ENCODE results near the gene CAPN10.
"Not testable (repeated sequence)": the region's sequence is repeated elsewhere in the genome, so short reads cannot be mapped to it uniquely, and the experiment has no call there.

CAPN10 gene

DNA sequence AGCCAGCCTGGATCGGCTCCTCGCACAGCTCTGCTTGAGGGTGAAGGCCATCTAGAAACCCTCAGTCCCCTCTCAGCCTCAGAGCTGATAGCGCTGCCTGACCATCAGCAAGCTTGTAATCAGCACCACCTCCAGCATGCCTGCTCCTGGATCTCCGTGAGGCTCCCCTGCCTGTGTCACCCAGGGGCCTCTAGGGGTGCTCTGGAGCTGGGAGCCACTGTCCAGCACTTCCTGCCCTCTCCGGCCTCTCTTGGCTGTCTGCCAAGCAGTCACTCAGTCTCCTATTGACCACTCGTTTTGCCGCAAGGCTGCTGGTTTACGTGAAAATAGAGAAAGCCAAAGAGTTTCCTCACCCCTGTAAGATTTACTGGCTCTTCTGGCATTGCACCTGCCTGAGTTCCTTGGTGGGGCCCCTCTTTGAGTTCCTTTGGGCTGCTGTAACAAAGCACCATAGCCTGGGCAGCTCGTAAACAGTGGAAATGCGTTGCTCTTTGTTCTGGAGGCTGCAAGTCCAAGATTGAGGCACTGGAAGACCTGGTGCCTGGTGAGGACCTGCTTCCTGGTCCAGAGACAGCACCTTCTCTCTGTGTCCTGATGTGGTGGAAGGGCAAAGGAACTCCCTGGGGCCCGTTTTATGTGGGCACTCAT lies 17.9 kb downstream of the CAPN10 start:
- DNase-seq: no peak

DNA sequence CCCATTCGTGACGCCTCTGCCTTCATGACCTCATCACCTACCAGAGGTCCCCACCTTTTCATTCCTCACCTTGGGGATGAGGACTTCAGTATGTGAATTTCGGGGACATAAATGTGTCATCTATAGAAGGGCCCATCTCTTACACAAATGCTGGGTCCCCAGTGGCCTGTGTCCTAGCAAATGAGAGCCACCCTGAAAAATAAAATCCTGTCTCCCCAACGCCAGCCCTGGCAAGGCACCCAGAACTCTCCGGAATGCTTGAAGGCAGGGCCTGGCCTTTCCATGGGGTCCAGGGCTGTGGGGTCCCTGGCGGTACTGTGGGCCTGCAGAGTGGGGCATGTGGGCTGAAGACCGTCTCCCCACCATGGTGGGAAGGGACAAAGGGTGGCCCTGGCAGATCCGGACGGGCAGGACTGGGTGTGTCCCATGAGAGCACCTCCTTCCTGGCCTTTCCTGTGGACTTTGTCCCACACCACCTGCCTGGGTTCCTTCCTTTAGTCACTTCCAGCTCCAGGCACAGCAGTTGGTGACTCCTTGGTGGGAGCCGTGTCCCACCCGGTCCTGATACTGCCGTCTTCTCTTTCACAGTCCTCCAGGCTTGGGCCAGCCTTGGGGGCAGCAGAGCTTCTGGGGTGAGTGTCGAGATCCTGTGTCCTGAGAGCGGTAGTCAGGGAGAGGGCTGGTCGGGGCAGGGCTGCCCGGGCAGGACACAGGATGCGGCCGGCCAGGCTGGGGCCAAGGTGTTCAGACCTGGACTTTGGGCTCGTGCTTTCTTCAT lies 18.6 kb downstream of the CAPN10 start:
- no peak for DNase-seq

DNA sequence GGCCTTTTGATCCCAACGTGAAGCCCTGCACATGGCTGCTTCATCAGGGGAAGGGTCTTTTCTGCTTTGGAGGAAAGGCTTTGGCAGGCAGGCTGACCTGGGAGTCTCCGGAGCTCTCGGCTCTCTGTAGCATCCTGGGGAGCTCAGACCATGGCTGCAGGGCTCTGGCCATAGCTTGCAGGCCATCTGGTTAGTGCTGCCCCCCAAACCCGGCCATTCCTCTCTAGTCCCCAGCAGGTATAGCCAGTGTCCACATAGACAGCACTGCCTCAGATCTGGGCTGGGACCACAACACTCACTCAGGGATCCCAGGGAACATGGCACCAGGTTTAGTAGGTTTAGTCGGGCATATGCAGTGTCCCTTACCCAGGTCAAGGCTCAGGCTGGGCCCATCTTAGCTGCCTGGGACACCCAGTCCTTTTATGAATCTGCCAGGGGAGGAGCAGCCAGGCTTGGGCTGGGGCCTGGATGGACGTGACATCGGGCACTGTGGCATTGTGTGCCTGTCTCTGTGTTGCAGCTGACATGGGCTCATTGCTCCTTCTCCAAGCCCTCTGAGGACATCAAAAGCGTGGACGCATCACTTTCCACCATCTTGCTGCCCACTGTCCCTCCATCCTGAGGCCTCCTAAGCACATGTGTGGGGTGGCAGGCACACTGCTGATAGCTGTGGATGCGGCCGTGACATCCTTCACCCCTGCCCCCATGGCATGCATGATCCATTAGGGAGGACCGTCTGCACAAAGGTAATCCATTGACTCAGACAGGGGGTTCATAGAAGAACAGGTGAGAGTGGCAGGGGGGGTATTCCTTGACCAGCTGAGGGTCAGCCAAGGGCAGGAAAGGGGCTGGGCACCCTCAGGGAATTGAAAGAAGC lies 19.6 kb downstream of the CAPN10 start:
- no peak for DNase-seq

DNA sequence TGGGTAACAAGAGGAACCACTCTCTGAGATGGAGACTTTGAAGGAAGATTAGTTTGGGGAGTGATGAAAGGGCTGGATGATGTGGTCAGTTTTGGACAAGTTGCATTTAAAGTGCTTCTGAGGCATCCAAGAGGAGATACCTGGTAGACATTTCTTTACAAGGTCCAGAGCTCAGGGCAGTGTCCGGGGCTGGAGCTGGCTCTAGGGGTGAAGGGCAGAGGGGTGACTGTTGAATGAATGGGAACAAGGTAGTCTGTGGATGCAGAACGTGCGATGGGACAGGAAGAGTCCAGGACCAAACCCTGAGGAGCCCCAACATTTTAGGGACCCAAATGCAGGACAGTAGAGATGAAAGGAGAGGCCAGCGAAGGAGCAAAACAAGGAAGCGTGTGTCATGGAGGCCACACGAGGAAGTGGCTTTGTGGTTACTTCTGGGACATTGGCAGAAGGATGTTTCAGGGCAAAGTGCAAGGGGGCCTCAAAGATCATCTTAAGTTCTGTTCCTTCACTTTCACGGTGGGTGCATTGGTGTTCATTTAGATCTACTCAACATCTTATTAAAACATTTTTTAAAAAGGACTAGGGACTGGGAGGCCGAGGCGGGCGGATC lies 25.2 kb downstream of the CAPN10 start:
- DNase-seq: no peak

DNA sequence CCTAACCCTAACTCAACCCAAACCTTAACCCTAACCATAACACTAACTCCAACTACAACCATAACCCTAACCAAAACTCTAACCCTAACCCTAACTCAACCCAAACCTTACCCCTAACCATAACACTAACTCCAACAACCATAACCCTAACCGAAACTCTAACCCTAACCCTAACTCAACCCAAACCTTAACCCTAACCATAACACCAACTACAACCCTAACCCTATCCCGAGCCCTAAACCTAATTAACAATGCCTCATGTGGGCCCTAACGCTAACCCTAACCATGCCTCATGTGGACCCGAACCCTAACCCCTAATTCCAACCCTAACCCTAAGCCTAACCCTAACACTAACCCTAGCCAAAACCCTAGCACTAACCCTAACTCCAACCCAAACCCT lies 27.2 kb downstream of the CAPN10 start:
- no peak for DNase-seq

DNA sequence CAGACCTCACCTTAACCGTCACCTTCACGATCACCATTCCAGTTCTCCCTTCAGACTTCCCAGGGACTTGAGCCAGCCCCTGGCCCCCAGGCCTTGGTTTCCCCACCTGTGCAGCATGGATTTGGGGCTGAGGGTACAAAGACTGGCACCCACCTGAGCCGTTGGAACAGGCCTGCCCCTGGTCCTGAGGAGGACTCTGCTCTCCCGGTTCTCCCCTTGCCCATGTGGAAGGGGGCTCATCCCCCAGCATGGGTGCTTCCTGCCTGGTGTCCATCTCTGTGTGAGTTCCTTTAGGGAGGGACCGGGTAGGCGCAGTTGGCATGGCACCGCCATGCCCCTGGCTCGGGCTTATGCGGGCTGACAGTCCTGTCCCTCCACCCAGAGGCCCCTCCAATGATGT lies 27.9 kb downstream of the CAPN10 start:
- no peak for DNase-seq

DNA sequence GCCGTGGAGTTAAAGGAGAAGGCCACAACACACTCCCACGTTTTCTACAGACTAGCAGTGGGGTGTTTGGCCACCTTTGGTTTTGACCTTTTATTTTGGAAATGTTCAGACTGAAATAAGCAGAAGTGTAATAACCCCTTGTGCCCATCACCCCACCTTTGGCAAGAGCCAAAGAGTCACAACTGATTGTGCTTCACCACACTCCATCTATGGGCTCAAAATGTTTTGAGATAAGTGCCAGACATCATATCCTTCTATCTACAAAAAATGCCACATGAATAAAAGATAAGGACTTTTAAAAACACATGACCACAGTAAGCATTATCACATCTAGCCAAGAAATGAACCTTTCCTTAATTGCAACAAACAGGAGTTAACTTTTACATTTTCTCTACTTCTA lies 28.9 kb downstream of the CAPN10 start:
- no peak for DNase-seq

DNA sequence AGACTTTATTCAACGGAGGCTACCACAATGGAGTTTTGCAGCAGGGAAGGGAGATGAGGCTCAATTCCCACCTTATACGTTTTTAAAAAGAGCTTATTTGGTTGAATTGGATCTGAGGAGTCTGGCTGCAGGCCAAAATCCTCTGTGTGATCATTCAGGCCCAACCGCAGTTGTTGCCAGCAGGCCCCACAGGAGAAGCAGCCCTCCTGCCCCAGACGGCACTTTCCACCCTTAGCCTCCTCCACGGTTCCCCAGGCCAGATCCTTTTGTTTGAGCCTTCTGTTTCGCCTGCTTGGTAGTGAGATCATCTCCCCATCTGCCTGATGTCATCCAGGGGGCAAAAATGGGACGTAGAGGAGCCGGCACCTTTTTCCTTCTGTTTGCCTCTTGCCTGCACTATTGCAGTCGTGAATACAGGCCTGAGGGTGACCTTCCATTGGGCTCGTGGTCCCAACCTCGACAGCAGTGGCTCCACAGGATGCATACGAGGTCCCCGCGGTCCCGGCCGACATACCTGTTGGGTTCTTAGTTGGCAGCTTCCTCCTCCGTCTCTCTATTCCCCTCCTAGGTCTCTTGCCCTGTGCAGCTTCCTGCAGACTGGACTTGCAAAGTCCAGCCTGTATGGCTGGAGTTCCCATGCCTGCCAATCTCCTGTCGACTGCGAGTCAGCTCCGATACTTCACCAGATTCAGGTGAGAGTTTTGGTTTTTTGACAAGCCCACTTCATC lies 29.4 kb downstream of the CAPN10 start:
- DNase-seq: no peak

DNA sequence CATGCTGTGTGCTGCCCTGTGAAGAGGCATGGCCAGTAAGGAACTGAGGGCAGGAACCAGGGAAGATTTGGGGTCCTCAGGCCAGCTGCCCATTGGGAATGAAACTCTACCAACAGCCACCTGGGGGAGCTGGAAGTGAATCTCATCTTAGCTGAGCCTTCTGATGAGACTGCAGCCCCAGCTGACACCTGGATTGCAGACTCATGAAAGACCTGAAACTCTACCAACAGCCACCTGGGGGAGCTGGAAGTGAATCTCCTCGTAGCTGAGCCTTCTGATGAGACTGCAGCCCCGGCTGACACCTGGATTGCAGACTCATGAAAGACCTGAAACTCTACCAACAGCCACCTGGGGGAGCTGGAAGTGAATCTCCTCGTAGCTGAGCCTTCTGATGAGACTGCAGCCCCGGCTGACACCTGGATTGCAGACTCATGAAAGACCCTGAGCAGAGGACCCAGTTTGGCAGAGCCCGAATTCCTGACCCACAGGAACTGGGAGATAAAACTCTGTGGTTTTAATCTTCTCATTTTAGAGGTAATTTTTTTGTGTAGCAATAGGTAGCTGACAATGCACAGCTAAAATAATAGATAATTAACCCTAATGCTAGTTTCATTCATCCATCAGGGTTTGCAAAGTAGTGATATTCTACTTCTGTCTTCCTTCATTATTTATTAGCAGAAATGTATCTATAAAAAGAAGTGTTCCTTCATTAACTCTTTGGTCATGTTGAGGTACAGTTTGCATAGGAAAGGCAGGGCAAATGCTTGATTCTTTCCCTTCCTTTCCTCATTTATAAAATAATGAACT lies 30.5 kb downstream of the CAPN10 start:
- DNase-seq: not testable (repeated sequence)

DNA sequence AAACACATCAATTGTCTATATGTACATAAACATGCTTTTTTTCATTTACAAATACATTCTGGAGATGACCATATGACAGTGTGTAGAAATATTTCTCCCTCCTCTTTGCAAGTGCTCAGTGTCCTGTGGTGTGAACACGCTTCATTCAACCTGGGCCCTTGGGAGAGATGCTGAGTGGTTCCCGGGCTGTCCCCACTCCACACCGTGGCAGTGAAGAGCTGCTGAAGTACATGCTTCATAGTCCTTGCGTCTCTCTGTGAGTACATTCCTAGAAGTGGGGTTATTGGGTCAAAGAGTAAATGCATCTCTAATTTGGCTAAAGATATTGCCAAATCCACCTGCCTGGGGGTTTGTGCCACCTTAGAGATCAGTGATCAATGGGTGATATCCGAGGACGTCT lies 32.2 kb downstream of the CAPN10 start:
- no peak for DNase-seq

DNA sequence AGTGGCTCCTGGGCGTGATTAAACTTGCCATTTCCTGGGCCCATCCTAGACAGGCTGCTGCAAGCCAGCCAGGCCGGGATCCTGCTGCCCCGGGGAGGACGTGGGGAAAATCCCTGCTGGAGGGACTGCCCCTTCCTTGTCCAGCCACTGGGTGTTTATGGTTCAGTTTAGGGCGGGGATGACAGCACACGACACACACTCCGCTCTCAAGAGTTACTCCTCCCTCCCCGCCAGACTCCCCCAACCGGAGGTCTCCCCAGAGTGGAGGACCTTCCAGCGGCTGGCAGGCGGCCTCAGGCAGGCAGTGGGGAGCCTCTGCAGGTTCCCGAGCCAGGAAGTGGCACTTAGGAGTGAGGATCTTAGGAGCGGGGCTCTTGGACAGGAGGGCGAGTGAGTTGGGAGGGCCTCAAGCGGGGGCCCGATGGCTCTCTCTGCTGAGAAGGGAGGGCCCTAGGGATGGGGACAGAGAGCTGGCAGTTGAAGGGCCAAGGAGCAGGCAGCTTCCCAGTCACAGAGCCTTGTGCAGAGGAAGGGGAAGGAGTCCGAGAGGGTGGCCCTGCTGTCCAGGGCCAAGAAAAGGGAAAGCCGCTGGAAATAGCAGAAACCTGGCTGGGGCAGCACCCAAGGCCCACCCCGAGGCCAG lies 33.1 kb downstream of the CAPN10 start:
- no peak for DNase-seq

DNA sequence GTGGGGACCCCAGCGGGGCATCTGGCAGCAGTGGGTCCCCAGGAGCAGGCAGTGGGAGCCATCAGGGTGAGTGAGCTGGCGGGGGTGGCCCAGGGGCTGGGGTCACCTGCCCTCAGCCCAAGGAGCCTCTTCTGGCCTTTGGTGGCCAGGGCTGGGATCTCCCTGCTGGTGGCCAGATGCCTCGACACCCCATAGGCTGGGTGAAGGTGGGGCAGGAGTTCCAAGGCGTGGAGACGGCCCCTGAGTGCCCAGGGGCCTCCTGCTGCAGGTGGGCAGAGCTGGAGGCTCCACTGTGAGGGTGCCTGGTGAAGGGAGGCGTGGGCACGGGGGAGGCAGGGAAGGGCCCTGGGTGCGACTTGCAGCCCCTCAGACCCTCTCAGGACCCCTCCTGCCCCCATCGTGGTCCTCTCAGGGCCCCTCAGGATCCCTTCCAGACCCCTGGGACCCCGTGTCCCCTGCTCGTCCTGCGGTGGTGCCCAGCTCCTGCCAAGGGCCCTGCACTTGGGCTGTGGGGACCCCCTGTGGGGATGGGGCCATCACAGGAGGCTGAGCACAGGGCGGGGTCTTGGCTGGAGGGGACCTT lies 33.7 kb downstream of the CAPN10 start:
- no peak for DNase-seq

DNA sequence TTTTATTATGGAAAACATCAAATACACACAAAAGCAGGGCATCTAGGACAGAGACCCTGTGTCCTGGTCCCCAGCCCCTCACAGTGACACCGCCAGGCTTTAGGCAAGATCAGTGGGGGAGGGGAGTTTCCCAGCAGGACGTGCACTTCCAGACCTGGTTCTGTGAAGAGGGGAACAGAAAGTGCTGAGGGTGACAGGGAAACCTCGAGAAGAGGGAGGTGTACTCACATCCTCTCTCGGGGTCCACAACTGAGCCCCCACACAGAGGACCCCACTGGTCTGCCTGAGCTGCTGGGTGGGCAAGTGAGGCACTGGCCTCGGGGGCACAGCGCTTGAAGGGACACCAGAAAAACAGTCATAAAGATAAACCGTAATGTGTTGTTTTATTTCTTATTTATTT lies 34.3 kb downstream of the CAPN10 start:
- DNase-seq: no peak

DNA sequence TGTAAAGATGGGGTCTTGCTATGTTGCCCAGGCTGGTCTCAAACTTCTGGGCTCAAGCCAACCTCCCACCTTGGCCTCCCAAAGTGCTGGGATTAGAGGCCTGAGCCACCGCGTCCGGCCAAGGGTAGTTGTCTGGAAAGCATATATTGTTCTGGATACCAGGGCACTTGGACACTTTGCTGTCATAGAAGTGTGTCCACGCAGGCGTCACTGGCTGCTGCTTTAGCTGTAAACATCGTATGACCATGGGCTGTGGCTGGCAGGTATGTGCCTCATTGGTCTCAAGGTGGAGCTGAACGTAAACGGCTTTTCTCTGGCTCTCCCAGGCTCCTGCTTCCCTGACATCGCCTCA lies 35.5 kb downstream of the CAPN10 start:
- DNase-seq: no peak

DNA sequence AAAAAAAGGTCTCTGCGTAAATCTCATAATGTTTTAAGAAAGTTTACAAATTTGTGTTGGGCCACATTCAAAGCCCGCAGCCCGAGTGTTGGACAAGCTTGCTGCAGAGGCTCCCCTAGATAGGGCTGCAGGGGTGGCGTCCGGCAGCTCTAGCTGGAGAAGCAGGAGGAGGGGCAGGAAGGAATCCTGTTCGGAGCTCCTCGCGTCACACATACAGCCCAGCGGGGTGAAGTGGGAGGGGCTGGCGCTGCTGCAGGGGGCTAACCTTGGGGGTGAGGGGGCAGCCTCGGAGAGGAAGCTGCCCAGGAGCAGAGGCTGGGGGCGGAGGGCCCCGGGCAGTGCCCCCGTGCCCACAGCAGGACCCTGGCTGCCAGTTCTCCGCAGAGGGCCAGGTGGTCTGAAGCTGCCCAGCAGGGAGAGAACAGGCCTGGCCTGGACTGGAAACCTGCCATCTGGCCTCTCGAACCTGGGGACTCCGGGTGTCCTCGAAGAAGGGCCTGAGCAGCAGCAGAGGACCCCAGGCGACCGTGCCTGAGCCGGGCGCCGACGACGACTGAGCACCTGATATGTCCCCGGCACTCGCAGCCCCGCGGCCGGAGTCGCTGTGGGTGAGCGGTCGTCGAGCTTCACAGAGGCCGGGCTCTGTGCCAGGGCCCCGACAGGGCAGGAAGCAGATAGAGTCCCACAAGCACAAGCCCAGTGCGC lies 36.1 kb downstream of the CAPN10 start:
- no peak for DNase-seq

DNA sequence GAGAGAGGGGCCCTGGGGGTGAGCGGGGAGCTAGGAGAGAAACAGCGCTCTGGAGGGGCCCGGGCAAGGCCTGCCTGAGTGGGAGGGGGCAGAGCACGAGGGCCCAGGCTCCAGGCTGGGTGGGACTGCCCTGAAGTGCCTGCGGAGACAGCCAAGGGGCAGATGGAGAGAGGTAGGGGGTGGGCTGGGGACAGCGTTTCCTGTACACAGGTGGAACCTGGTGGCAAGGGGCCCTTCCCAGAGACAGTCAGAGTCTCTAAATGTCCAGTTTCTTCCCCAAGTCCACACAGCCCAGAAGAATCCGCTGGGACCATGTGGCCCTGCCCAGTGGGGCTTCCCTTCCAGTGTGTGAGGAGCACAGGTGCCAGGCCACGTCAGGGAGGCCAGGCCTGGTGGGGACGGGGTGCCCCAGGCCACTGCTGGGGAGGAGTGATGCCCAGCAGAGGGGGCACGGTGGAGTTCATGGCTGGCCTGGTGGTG lies 37.0 kb downstream of the CAPN10 start:
- DNase-seq: no peak

DNA sequence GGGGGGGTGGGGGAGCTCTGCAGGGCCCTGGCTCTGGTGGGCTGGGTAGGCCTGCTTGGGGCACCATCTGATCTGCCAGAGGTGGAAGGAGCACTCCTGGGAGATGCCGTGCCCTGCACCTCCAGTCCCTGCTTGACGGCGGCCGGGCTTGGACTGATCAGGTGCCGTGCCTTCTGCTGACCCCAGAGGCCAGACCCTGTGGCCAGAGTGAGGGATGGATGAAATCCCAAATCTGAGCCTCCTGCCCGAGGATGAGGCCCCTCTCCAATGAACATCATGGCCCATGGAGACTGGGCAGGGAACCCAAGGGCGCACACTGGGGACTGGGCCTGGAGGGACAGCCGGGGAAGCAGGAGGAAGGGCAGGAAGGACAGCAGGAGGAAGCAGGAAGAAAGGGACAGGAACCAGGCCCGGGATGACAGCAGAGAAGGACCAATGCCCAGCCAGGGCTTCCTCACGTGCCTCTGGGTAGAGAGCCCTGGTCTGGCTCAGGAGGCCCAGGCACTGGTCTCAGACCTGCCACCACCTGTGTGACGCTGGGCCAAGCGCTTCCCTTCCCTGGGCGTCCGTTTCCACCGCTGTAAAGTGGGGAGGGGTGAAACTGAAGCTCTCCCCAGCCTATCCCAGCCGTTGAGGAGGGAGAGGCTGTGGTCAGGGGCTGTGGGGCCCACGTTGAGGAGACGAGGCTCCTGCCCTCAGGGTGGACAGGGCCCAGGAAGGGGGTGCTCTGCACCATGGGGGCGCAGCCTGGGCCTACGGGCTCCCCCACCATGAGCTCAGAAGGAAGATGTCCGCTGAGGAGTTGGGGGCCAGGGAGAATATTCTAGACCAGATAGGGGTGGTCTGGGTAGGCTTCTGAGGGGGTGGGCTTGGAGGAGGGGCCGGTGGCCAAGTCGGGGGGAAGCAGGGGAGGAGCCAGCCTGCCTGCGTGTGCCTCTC lies 37.7 kb downstream of the CAPN10 start:
- DNase-seq: no peak

DNA sequence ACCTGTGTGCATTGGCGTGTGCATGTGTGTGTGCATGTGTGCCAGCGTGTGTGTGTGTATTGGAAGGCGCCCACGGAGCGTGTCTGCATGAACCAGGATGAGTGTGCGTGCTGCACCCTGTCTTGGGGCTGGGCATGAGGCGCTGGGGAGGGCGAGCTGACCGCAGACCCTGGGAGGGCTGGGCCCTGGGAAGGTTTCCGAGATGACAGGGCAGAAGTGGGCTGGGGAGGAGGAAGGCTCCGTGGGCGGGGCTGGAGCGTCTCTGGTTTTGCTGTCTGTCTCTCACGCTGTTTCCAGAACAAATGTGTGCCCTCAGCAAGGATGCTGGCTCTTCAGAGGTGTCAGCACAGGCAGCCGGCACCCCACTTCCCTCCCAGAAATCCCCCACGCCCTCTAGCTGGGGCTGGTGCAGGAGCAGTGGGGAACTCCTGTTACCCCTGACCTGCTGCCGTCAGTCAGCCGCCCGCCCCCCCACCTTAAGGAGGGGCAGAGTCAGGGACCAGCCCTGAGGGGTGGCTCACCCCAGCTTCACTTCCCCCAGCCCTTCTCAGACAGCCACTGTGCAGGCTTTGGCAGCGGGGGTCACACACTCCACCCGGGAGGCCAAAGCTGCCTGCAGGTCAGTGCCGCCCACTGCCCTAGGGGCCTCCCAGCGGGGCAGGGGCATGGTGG lies 38.6 kb downstream of the CAPN10 start, which contains the start of gene GPR35:
Gene GPR35 (plus strand): TSS at position 531 of the 672 bp plus-strand sequence. CDS start 4,473 bp downstream, outside the sequence.
- DNase-seq: no peak

Data from NCI-H1930 (cell line).